SK-N-SH (cell line): ENCODE data around the gene MRPL21. TPM values are rescaled to one million over a fixed set of nuclear protein-coding genes. Genes with fewer than 3 reads are reported as not detected.

Experiments
- CTCF ChIA-PET: fragments of 300-600, 350-600 bp; formaldehyde crosslinking; extraction: SDS; loops from one replicate; lab custom pipeline; 2021; lab: Yijun Ruan, JAX
- POLR2A ChIA-PET: fragments of 350-600 bp; sonication (Branson Sonifier 250); formaldehyde crosslinking; extraction: SDS; loops from one replicate; lab custom pipeline; 2020; ENCODE audit warnings: antibody characterized with exemption, inconsistent platforms; lab: Yijun Ruan, JAX
- DNase-seq: peaks from one replicate; pipeline ENCODE4 v3.0.0; 2012
- H2AFZ ChIP-seq: fragments of 200-600 bp; sonication (generic); 2 replicates; pipeline ENCODE4 v1.8.1; 2016; ENCODE audit warnings: antibody characterized with exemption, mild to moderate bottlenecking, low read depth
- H3F3A ChIP-seq: fragments of 200-600 bp; sonication (generic); replicated peaks from 2 replicates; pipeline ENCODE3; 2016; ENCODE audit warnings: antibody characterized with exemption, mild to moderate bottlenecking; ENCODE audit not compliant: insufficient read depth
- H3K27ac ChIP-seq, 2 experiments: fragments of 200-500 bp in 1 of 2; fragments of 200-600 bp in 1 of 2; sonication (Bioruptor generic) in 1 of 2; sonication (generic), shearing (Covaris generic) in 1 of 2; 2 replicates each; pipeline versions ENCODE4 v1.5.1 to v1.6.1; 2014 to 2016; ENCODE audit warnings: low read depth in 2 of 2, inconsistent platforms in 1 of 2, low read length in 1 of 2, mild to moderate bottlenecking in 1 of 2, mixed read lengths in 1 of 2
- H3K27me3 ChIP-seq: fragments of 200-600 bp; sonication (generic), shearing (Covaris generic); 2 replicates; pipeline ENCODE4 v1.6.1; 2016; ENCODE audit warnings: mixed run types; ENCODE audit not compliant: insufficient read depth
- H3K36me3 ChIP-seq, 2 experiments: fragments of 200-500 bp in 1 of 2; fragments of 200-600 bp in 1 of 2; sonication (Bioruptor generic) in 1 of 2; sonication (generic) in 1 of 2; replicated peaks in 1 of 2; 2 replicates each; pipeline versions ENCODE3 to v1.5.1; 2014 to 2016; ENCODE audit warnings: low read length in 1 of 2, mild to moderate bottlenecking in 1 of 2; ENCODE audit not compliant: insufficient read depth in 2 of 2, control insufficient read depth in 1 of 2
- H3K4me1 ChIP-seq, 2 experiments: fragments of 200-500 bp in 1 of 2; fragments of 200-600 bp in 1 of 2; sonication (Bioruptor generic) in 1 of 2; sonication (generic), shearing (Covaris generic) in 1 of 2; 2 replicates each; pipeline versions ENCODE4 v1.5.1 to v1.6.1; 2014 to 2016; ENCODE audit warnings: low read depth in 1 of 2, low read length in 1 of 2, mixed run types in 1 of 2; ENCODE audit not compliant: insufficient read depth in 2 of 2, control insufficient read depth in 1 of 2
- H3K4me2 ChIP-seq: fragments of 200-600 bp; sonication (generic), shearing (Covaris generic); 2 replicates; pipeline ENCODE4 v1.6.1; 2017; ENCODE audit warnings: mixed run types
- H3K4me3 ChIP-seq, 2 experiments: fragments of 200-500 bp in 1 of 2; fragments of 200-600 bp in 1 of 2; sonication (Bioruptor generic) in 1 of 2; sonication (generic), shearing (Covaris generic) in 1 of 2; 2 replicates each; pipeline versions ENCODE4 v1.5.1 to v1.8.1; 2014 to 2016; ENCODE audit warnings: low read depth in 2 of 2, inconsistent platforms in 1 of 2, low read length in 1 of 2, mild to moderate bottlenecking in 1 of 2, mixed read lengths in 1 of 2, moderate library complexity in 1 of 2
- H3K79me2 ChIP-seq: fragments of 200-600 bp; sonication (generic); 2 replicates; pipeline ENCODE4 v1.8.1; 2017; ENCODE audit warnings: mild to moderate bottlenecking; ENCODE audit not compliant: insufficient read depth
- H3K9ac ChIP-seq: fragments of 200-600 bp; sonication (generic); 2 replicates; pipeline ENCODE4 v1.6.1; 2017; ENCODE audit warnings: mixed run types
- H3K9me2 ChIP-seq: fragments of 200-600 bp; sonication (generic); 2 replicates; pipeline ENCODE4 v1.6.1; 2017; ENCODE audit warnings: mixed run types
- H3K9me3 ChIP-seq: fragments of 200-600 bp; sonication (generic); 2 replicates; pipeline ENCODE4 v1.6.1; 2017; ENCODE audit warnings: mixed run types, mild to moderate bottlenecking, moderate library complexity
- H4K20me1 ChIP-seq: fragments of 200-600 bp; sonication (generic); 2 replicates; pipeline ENCODE4 v1.6.1; 2017; ENCODE audit warnings: mild to moderate bottlenecking, mixed run types; ENCODE audit not compliant: insufficient read depth
- CTCF ChIP-seq: fragments of 200-600 bp; sonication (generic); IDR thresholded peaks from 2 replicates; pipeline ENCODE4 v1.6.1; 2017; ENCODE audit warnings: antibody characterized with exemption, mild to moderate bottlenecking, moderate library complexity
- ELF1 ChIP-seq: IDR thresholded peaks from 2 replicates; pipeline ENCODE4 v1.4.0; 2012
- GABPA ChIP-seq: IDR thresholded peaks from 2 replicates; pipeline ENCODE4 v1.4.0; 2012; ENCODE audit warnings: low read depth, mild to moderate bottlenecking
- GATA2 ChIP-seq: sonication (generic); formaldehyde crosslinking; IDR thresholded peaks from 2 replicates; pipeline ENCODE4 v1.5.0; 2020; ENCODE audit warnings: mild to moderate bottlenecking, missing genetic modification reagents
- JUND ChIP-seq: IDR thresholded peaks from 2 replicates; pipeline ENCODE4 v1.4.0; 2012
- MXI1 ChIP-seq: IDR thresholded peaks from 2 replicates; pipeline ENCODE4 v1.6.1; 2012; ENCODE audit warnings: mild to moderate bottlenecking, low read depth, low read length, improper control_type of control experiment
- NRF1 ChIP-seq: IDR thresholded peaks from 2 replicates; pipeline ENCODE4 v1.6.1; 2012; ENCODE audit warnings: low read depth, mild to moderate bottlenecking, low read length
- PBX3 ChIP-seq: IDR thresholded peaks from 2 replicates; pipeline ENCODE4; 2012
- POLR2AphosphoS5 ChIP-seq: IDR thresholded peaks from 2 replicates; pipeline ENCODE4 v1.6.1; 2012; ENCODE audit warnings: low read depth, low read length
- RCOR1 ChIP-seq: fragments of 150-350 bp; IDR thresholded peaks from 2 replicates; pipeline ENCODE4 v1.6.1; 2017; ENCODE audit warnings: antibody characterized with exemption, low read length
- RFX5 ChIP-seq: IDR thresholded peaks from 2 replicates; pipeline ENCODE4 v1.6.1; 2012; ENCODE audit warnings: mild to moderate bottlenecking, improper control_type of control experiment, low read length
- RXRA ChIP-seq: IDR thresholded peaks from 2 replicates; pipeline ENCODE4 v1.4.0; 2012; ENCODE audit warnings: low read depth, mild to moderate bottlenecking, borderline replicate concordance
- SMC3 ChIP-seq: IDR thresholded peaks from 2 replicates; pipeline ENCODE4 v1.6.1; 2012; ENCODE audit warnings: low read depth, low read length, improper control_type of control experiment
- TEAD4 ChIP-seq: IDR thresholded peaks from 2 replicates; pipeline ENCODE4 v1.4.0; 2012; ENCODE audit warnings: mild to moderate bottlenecking, borderline replicate concordance; ENCODE audit not compliant: insufficient read depth
- USF2 ChIP-seq: fragments of 150-350 bp; IDR thresholded peaks from 2 replicates; pipeline ENCODE4 v1.6.1; 2017; ENCODE audit warnings: antibody characterized with exemption, low read length, low read depth, borderline replicate concordance
- YY1 ChIP-seq: IDR thresholded peaks from 2 replicates; pipeline ENCODE4 v1.4.0; 2012; ENCODE audit warnings: low read depth, mild to moderate bottlenecking
- ZBTB33 ChIP-seq: IDR thresholded peaks from 2 replicates; pipeline ENCODE4 v1.4.0; 2012; ENCODE audit warnings: low read depth, borderline replicate concordance
- WGBS: methylation state at CpG from one replicate; pipeline ENCODE4 v1.1.6; 2017; ENCODE audit warnings: low lambda C conversion rate; 5-methylcytosine and 5-hydroxymethylcytosine counted together
- polyA plus RNA-seq, 3 experiments: library from polyadenylated mRNA; depleted of rRNA; stranded (reverse); fragments of >200 nt; gene quantifications; 2 replicates each; pipeline ENCODE4 v1.2.3, GENCODE V29; 2012

Gene MRPL21
- polyA plus RNA-seq, 1 of the 3 experiments (the other 2 are of a cell fraction): 125 TPM

- H3K36me3 ChIP-seq: peaks cover 0 to 53% of the 10 kb centered on the region in 2 experiments
Measured at GRCh38 chr11:68938088-68938487, 34.5 kb upstream of the MRPL21 start.

GRCh38 chr11:68936676-68937620 lies 33.3 kb upstream of the MRPL21 start:
- DNase-seq: no peak
- H3K9me3 ChIP-seq: no peaks in the 10 kb centered on the region
- 89% methylated on average over 15 of the region's 29 CpGs for WGBS

More at GRCh38 chr11:68938088-68938487, 34.5 kb upstream of the MRPL21 start:
- CTCF ChIA-PET: interaction anchor here (0.8 kb wide), 1 partner anchor 30 kb away, joined by 3 read pairs; no protein-coding TSS in a partner anchor
- Histone ChIP-seq H3K4me1 (no peaks in the 10 kb centered on the region), H3F3A (no peaks in the 10 kb centered on the region), H3K4me2 (no peak overlapping the region), H4K20me1 (no peaks in the 10 kb centered on the region), H3K4me3 (no peak overlapping the region), H3K9ac (no peak overlapping the region), H3K9me2 (no peaks in the 10 kb centered on the region), H3K27ac (no peak overlapping the region), H3K27me3 (no peaks in the 10 kb centered on the region), H3K79me2 (no peaks in the 10 kb centered on the region)
- POLR2A ChIA-PET: no interaction called here
- no peak for TF ChIP-seq ZBTB33
- no peak for TF ChIP-seq SMC3
- no peak for TF ChIP-seq TEAD4
- no peak for TF ChIP-seq MXI1
- TF ChIP-seq JUND: no peak
- no peak for TF ChIP-seq POLR2AphosphoS5
- no peak for TF ChIP-seq RFX5
- TF ChIP-seq, all 33 proteins: peak for 0
- 88% methylated on average over 9 of the region's 18 CpGs for WGBS
- Histone ChIP-seq H3K9me3 (no peaks in the 10 kb centered on the region), H2AFZ (no peak overlapping the region)
- no peak for DNase-seq

More at GRCh38 chr11:68936676-68937620, 33.3 kb upstream of the MRPL21 start:
- CTCF ChIA-PET: no interaction called here
- no peaks in the 10 kb centered on the region for H3K9me2 ChIP-seq
- no peak overlapping the region for H3K4me3 ChIP-seq
- H3K36me3 ChIP-seq: peaks cover 0 to 55% of the 10 kb centered on the region in 2 experiments
- H3K79me2 ChIP-seq: no peaks in the 10 kb centered on the region
- no peaks in the 10 kb centered on the region for H3K4me1 ChIP-seq
- H3K27me3 ChIP-seq: no peaks in the 10 kb centered on the region
- TF ChIP-seq JUND (no peak), PBX3 (no peak), NRF1 (no peak), RXRA (no peak), GABPA (no peak), ELF1 (no peak), USF2 (no peak), GATA2 (CRISPR knock-in tag) (no peak), CTCF (no peak), YY1 (no peak), ZBTB33 (no peak), RCOR1 (no peak)
- no peak overlapping the region for H3K27ac ChIP-seq
- no peak overlapping the region for H2AFZ ChIP-seq
- H3K4me2 ChIP-seq: no peak overlapping the region
- no peaks in the 10 kb centered on the region for H3F3A ChIP-seq
- POLR2A ChIA-PET: no interaction called here
- no peaks in the 10 kb centered on the region for H4K20me1 ChIP-seq
- H3K9ac ChIP-seq: no peak overlapping the region
